ENCODE results near the gene SLC17A5. TPM values are rescaled to one million over a fixed set of nuclear protein-coding genes. Genes with fewer than 3 reads are reported as not detected.

The SLC17A5 gene
- total and polyA plus RNA-seq, 2 donors (not counting 1 experiment from before 2014, with no cell fraction given): 2.1 to 8.0 TPM

DNA sequence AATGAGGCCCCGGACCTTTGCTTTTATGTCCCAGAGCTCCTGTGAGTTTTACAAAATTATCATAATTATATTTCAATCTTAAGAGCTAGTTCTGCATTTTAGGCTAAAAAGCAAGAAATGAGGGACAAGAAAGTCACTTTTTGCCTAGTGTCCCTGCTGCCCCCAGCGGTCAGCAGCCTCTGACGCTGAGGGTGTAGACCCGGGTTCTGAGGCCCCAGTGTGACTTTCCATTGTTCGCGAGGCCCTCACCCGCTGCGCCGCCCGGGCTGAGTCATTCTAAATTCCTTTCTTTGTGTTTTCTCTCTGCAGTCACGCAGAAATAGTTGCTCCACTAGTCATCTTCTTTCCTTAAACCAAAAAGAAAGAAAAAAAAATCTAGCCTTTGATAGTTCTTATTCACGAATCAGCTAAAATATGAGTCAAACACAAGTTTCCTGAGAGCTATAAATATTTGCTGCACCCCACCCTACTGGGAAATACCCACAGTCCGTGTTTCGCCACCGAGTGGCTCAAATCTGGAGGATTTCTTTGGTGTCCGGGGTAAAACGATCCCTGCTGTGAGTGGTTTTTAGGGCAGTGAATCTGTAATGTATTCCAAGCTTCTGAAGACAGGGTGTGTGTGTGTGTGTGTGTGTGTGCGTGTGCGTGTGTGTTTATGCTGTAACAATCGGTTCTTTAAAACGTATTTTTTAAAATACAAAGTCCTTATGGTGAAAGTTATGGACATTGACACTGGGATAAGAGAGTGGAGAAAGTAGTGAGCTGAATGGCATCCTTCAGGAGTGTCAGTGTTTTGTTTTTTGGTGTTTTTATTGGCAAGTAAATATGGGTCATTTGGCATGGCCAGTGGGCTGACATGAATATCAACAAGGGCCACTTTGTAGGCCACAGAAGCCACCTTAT lies 73.3 kb downstream of the SLC17A5 start:
- POLR2A ChIA-PET: interaction anchor here (0.6 to 3.5 kb wide), 10 partner anchors 27 to 1663 kb away, joined by 3 to 36 read pairs (median 8); partner anchors contain the start of genes CGAS, COX7A2, EEF1A1 and SLC17A5
- no peaks in the 10 kb centered on the region for H4K20me1 ChIP-seq (ENCODE audit: control insufficient read depth, insufficient read depth, low read length, poor library complexity, severe bottlenecking)
- H3K36me3 ChIP-seq (replicated peaks in 1 of 2; ENCODE audit: control extremely low read depth in 1 of 2, control insufficient read depth in 1 of 2, extremely low read depth in 1 of 2, insufficient read depth in 2 of 2, low read length in 1 of 2): no peaks in the 10 kb centered on the region
- Mint-ChIP-seq H3K4me3 (peak overlapping the region; percentile 87), H3K27me3 (no peaks in the 10 kb centered on the region), H3K9me3 (ENCODE audit: insufficient read depth) (peaks cover 2% of the 10 kb centered on the region), H3K4me1 (peaks cover 32% of the 10 kb centered on the region), H3K27ac (peak overlapping the region; percentile 96)
- WGBS (ENCODE audit: insufficient coverage): 19% methylated on average over 19 of the region's 21 CpGs
- no peak for TF ChIP-seq EZH2 (IDR thresholded peaks at IDR 0.05; ENCODE audit: borderline replicate concordance, insufficient read depth, low read depth, low read length, poor library complexity, severe bottlenecking)
- peak; percentile 24 for TF ChIP-seq CTCF (IDR thresholded peaks at IDR 0.05)
- H3K9ac ChIP-seq (ENCODE audit: low read length): peak overlapping the region; percentile 63
- H3K27me3 ChIP-seq (replicated peaks in 1 of 4; ENCODE audit: control extremely low read depth in 1 of 4, control insufficient read depth in 3 of 4, insufficient read depth in 4 of 4, low read length in 3 of 4): no peaks in the 10 kb centered on the region
- H3K4me1 ChIP-seq (ENCODE audit: control insufficient read depth in 2 of 2, insufficient read depth in 2 of 2, low read length in 2 of 2): peaks cover 32 to 34% of the 10 kb centered on the region in 2 donors
- peak overlapping the region; percentile 68 for H2AFZ ChIP-seq (ENCODE audit: insufficient read depth, low read depth, low read length, poor library complexity, severe bottlenecking)
- H3K4me2 ChIP-seq (replicated peaks; ENCODE audit: low read depth, low read length, poor library complexity, severe bottlenecking): peak overlapping the region; percentile 74
- CTCF ChIA-PET: interaction anchor here (0.9 to 2.6 kb wide), 10 partner anchors 10 to 68 kb away, joined by 3 to 22 read pairs (median 8); partner anchors contain the start of gene EEF1A1
- H3K4me3 ChIP-seq (ENCODE audit: control extremely low read depth in 1 of 5, extremely low read depth in 1 of 5, insufficient read depth in 1 of 5, low read depth in 2 of 5, low read length in 4 of 5): peak overlapping the region in 4 of 5 experiments; percentile 31 to 55 (median 46)
- DNase-seq: peak; percentile 80
- intact Hi-C loops (cut with micrococcal nuclease): loop anchor here (1.0 kb wide), 1 partner anchor 59 kb away; the partner anchor contains the start of gene EEF1A1
- peak overlapping the region; percentile 91 to 93 for H3K27ac ChIP-seq (ENCODE audit: low read length in 2 of 2)
- H3K9me3 ChIP-seq (ENCODE audit: control extremely low read depth in 1 of 3, control insufficient read depth in 2 of 3, insufficient read depth in 1 of 3, low read length in 2 of 3): no peaks in the 10 kb centered on the region
- H3K79me2 ChIP-seq (ENCODE audit: control insufficient read depth, insufficient read depth, low read length): no peaks in the 10 kb centered on the region
- ATAC-seq (ENCODE audit: low read depth): peak; percentile 79
